A549 (cell line): Measurements from ENCODE around the gene PHLPP2. TPM values are rescaled to one million over a fixed set of nuclear protein-coding genes. Genes with fewer than 3 reads are reported as not detected.

ENCODE experiments used
- ATAC-seq, 2 experiments: fragments of 200-7000 bp in 1 of 2; fragments of >200 bp in 1 of 2; cut with Nextera tagmentation in 1 of 2; cut with Tn5 transposase in 1 of 2; 3 replicates each; pipeline versions ENCODE4 v1.8.0 to v1.9.1; 2018 to 2020; ENCODE audit warnings: mild to moderate bottlenecking in 1 of 2, moderate library complexity in 1 of 2
- CTCF ChIA-PET: fragments of 300-600 bp; sonication (Branson Sonifier 250); formaldehyde crosslinking; extraction: SDS; loops from one replicate; lab custom pipeline; 2021; ENCODE audit warnings: antibody characterized with exemption, inconsistent platforms; lab: Yijun Ruan, JAX
- POLR2A ChIA-PET: fragments of 350-600 bp; formaldehyde crosslinking; extraction: SDS; loops from one replicate; lab custom pipeline; 2021; ENCODE audit warnings: antibody characterized with exemption, inconsistent platforms; lab: Yijun Ruan, JAX
- DNase-seq, 2 experiments: peaks; one replicate each; pipeline versions ENCODE4 v3.0.0 to v3.0.0-alpha.2; 2011 to 2016; ENCODE audit warnings: low read depth in 1 of 2, low spot score in 1 of 2
- FAIRE-seq: peaks from 2 replicates; lab custom pipeline; 2011; peaks lifted over from hg19 to GRCh38; lab: Jason Lieb, UNC
- H3K27ac ChIP-seq, 2 experiments: fragments of >200 bp; sonication (Bioruptor Twin); formaldehyde crosslinking; 3 replicates each; pipeline ENCODE4 v1.5.1; 2016 to 2017
- H3K4me1 ChIP-seq: fragments of >200 bp; sonication (Bioruptor Twin); formaldehyde crosslinking; 3 replicates; pipeline ENCODE4 v1.6.1; 2016
- H3K4me2 ChIP-seq: fragments of >200 bp; sonication (Bioruptor Twin); formaldehyde crosslinking; 3 replicates; pipeline ENCODE4 v1.6.1; 2016
- H3K4me3 ChIP-seq: fragments of >200 bp; sonication (Bioruptor Twin); formaldehyde crosslinking; 3 replicates; pipeline ENCODE4 v1.5.1; 2016
- H3K9me3 ChIP-seq: fragments of >200 bp; sonication (Bioruptor Twin); formaldehyde crosslinking; 3 replicates; pipeline ENCODE4 v1.6.1; 2016
- ATOH8 ChIP-seq: fragments of 250-450 bp; sonication (Bioruptor Pico); IDR thresholded peaks from 2 replicates; pipeline ENCODE4 v1.5.0; 2020; ENCODE audit warnings: low read depth, mild to moderate bottlenecking, moderate library complexity
- E2F6 ChIP-seq: IDR thresholded peaks from 2 replicates; pipeline ENCODE4 v1.6.1; 2012; ENCODE audit warnings: low read depth, borderline replicate concordance
- EHMT2 ChIP-seq: fragments of 200-600 bp; sonication (generic); IDR thresholded peaks from 2 replicates; pipeline ENCODE4 v1.6.1; 2016; ENCODE audit warnings: antibody characterized with exemption, low read depth, mild to moderate bottlenecking, moderate library complexity
- HMGXB4 ChIP-seq: fragments of 250-450 bp; sonication (Bioruptor Pico); IDR thresholded peaks from 2 replicates; pipeline ENCODE4 v1.5.0; 2021; ENCODE audit warnings: mild to moderate bottlenecking, moderate library complexity, borderline replicate concordance
- HOXB13 ChIP-seq: fragments of 250-450 bp; sonication (Bioruptor Pico); IDR thresholded peaks from 2 replicates; pipeline ENCODE4 v1.5.0; 2020; ENCODE audit warnings: low read depth, mild to moderate bottlenecking, moderate library complexity
- NFE2L2 ChIP-seq: fragments of 150-350 bp; conservative IDR thresholded peaks from 2 replicates; pipeline ENCODE4 v1.6.1; 2014; ENCODE audit warnings: low read length
- SREBF2 ChIP-seq: fragments of 450-650 bp; IDR thresholded peaks from 2 replicates; pipeline ENCODE4 v1.6.1; 2014; ENCODE audit warnings: mild to moderate bottlenecking, moderate library complexity
- TP53 ChIP-seq: fragments of 250-450 bp; sonication (Bioruptor Pico); IDR thresholded peaks from 2 replicates; pipeline ENCODE4 v1.5.0; 2021; ENCODE audit warnings: mild to moderate bottlenecking, moderate library complexity
- ZNF302 ChIP-seq: fragments of 250-450 bp; sonication (Bioruptor Pico); IDR thresholded peaks from 2 replicates; pipeline ENCODE4 v1.9.0; 2021; ENCODE audit warnings: inconsistent platforms, mild to moderate bottlenecking, moderate library complexity
- ZSCAN20 ChIP-seq: fragments of 250-450 bp; sonication (Bioruptor Pico); IDR thresholded peaks from 2 replicates; pipeline ENCODE4 v1.8.0; 2022; ENCODE audit warnings: mild to moderate bottlenecking, moderate library complexity
- WGBS: methylation state at CpG from one replicate; pipeline ENCODE4 v1.1.6; 2017; ENCODE audit errors: missing lambda C conversion rate; 5-methylcytosine and 5-hydroxymethylcytosine counted together
- polyA plus RNA-seq, 4 experiments: library from polyadenylated mRNA; depleted of rRNA in 3 of 4; stranded (reverse); fragments of >200 nt; fragmentation: RNase III in 1 of 4; extraction: RNeasy Plus Mini Kit Qiagen cat#74134 plus additional on column Dnase treatment in 1 of 4; gene quantifications; 2 replicates in 3 of 4; 3 replicates in 1 of 4; pipeline ENCODE4 v1.2.3, GENCODE V29; 2011 to 2017
- TF ChIP-seq, protein P1 (sequence below): fragments of >200 bp; sonication (Bioruptor Twin); formaldehyde crosslinking; IDR thresholded peaks from 2 replicates; pipeline ENCODE4 v1.6.1; 2016

PHLPP2 gene
- polyA plus RNA-seq, 2 of the 4 experiments (the other 2 are of a cell fraction): 7.9 to 11.3 TPM

GRCh38 chr16:71681360-71681759 lies 43.1 kb downstream of the PHLPP2 start:
- ATAC-seq (no peak), DNase-seq (peak in 1 of 2 experiments; percentile 17), FAIRE-seq (no peak)
- TF ChIP-seq TP53 (no peak), E2F6 (no peak), SREBF2 (no peak), ATOH8 (no peak), ZNF302 (CRISPR knock-in tag) (no peak), EHMT2 (no peak), NFE2L2 (no peak), HOXB13 (no peak)
- TF ChIP-seq, protein P1, sequence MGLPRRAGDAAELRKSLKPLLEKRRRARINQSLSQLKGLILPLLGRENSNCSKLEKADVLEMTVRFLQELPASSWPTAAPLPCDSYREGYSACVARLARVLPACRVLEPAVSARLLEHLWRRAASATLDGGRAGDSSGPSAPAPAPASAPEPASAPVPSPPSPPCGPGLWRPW: no peak
- H3K27ac ChIP-seq: no peak overlapping the region
- H3K4me3 ChIP-seq: no peak overlapping the region
- no peaks in the 10 kb centered on the region for H3K9me3 ChIP-seq
- 41% methylated on average over 2 of the region's 2 CpGs for WGBS
- ChIA-PET CTCF (interaction anchor here (0.7 to 1.6 kb wide), 3 partner anchors 8 to 21 kb away, joined by 3 read pairs; no protein-coding TSS in a partner anchor), POLR2A (no interaction called here)
- 0 out of 3 replicates have a peak overlapping the region, but pooled peaks have one; percentile 0 for H3K4me2 ChIP-seq
- peaks cover 7% of the 10 kb centered on the region; the same call in 2 of the 3 replicates for H3K4me1 ChIP-seq

DNA sequence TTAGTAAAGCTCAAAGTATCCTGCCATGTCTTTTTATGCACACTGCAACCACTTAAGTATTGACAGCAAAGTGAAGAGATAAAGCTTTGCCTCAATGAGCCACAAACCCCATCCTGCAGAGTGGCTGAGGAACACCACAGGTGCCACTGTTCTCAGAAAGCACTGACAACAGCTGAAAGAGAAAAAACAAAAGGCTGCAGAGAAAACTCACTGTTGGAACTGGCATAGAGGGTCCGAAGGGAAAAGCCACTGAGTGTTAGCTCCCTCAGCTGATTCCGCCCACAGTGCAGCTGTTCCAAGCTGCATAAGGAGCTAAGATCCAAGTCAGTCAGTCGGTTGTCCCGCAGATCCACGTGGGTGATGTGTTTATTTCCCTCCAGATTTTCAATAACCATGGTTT lies 48.3 kb downstream of the PHLPP2 start:
- WGBS: 83% methylated on average over 5 of the region's 5 CpGs
- POLR2A ChIA-PET: interaction anchor here (0.6 kb wide), 1 partner anchor 19 kb away, joined by 3 read pairs; no protein-coding TSS in a partner anchor
- no peak overlapping the region for H3K4me3 ChIP-seq
- no peak overlapping the region for H3K4me2 ChIP-seq
- CTCF ChIA-PET: interaction anchor here (0.7 kb wide), 1 partner anchor 42 kb away, joined by 3 read pairs; no protein-coding TSS in a partner anchor
- DNase-seq: no peak
- H3K4me1 ChIP-seq: peaks cover 4% of the 10 kb centered on the region; the same call in 2 of the 3 replicates
- H3K9me3 ChIP-seq: no peaks in the 10 kb centered on the region
- FAIRE-seq: no peak
- no peak for TF ChIP-seq ATOH8
- no peak for ATAC-seq
- H3K27ac ChIP-seq: no peak overlapping the region

DNA sequence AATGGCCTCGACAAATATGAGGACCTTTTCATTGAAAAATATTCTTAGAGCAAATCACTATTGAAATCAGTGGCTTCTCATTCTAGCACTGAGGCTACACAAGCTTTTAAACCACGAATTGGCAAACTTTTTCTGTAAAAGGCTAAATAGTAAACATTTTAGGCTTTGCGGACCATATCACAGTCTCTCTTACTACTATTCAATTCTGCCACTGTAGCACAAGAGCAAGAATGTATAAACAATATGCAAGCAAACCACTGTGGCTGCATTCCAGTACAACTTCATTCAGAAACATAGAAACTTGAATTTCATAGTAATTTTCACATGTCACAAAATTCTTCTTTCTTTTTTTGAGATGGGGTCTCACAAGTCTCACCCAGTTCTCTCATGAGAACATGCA lies 49.1 kb downstream of the PHLPP2 start:
- TF ChIP-seq HMGXB4 (CRISPR knock-in tag): no peak
- TF ChIP-seq, all 56 proteins: peak for 0
- 77% methylated on average over 3 of the region's 3 CpGs for WGBS
- H3K27ac ChIP-seq: no peak overlapping the region
- DNase-seq (no peak), ATAC-seq (no peak), FAIRE-seq (no peak)
- no peaks in the 10 kb centered on the region for H3K9me3 ChIP-seq
- no peak overlapping the region for H3K4me3 ChIP-seq
- no peak overlapping the region for H3K4me2 ChIP-seq
- no peaks in the 10 kb centered on the region for H3K4me1 ChIP-seq
- ChIA-PET POLR2A (no interaction called here), CTCF (no interaction called here)

DNA sequence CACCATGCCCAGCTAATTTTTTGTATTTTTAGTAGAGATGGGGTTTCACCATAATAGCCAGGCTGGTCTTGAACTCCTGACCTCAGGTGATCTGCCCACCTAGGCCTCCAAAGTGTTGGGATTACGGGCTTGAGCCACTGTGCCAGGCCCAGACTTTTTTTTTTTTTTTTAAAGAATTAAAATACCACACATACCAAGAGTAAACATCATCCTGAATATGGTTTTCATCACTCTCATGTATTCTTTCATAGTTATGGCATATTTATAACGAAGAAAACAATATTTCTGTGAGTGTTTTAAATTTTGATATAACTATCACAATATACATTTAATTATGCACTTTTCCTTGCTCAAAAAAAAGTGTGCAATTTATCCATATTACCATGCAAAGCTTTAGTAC lies 50.3 kb downstream of the PHLPP2 start:
- no peak overlapping the region for H3K27ac ChIP-seq
- H3K9me3 ChIP-seq: no peaks in the 10 kb centered on the region
- no peak overlapping the region for H3K4me3 ChIP-seq
- ChIA-PET CTCF (interaction anchor here (1.1 kb wide), 2 partner anchors 40 to 64 kb away, joined by 3 to 5 read pairs; no protein-coding TSS in a partner anchor), POLR2A (no interaction called here)
- ATAC-seq (no peak), DNase-seq (no peak), FAIRE-seq (no peak)
- 91% methylated on average over 2 of the region's 2 CpGs for WGBS
- H3K4me1 ChIP-seq: no peaks in the 10 kb centered on the region
- H3K4me2 ChIP-seq: no peak overlapping the region
- no peak for TF ChIP-seq ZSCAN20
- TF ChIP-seq, all 56 proteins: peak for 0
